Thymus (tissue), 11 donors: Measurements from ENCODE around the gene SCN9A. TPM values are rescaled to one million over a fixed set of nuclear protein-coding genes. Genes with fewer than 3 reads are reported as not detected.

ENCODE experiments used
- DNase-seq, 9 donors: peaks; one replicate each; pipeline ENCODE4 v3.0.0-alpha.2; 2013; ENCODE audit warnings: low spot score in 9 of 9, low read depth in 6 of 9, missing footprints in 1 of 9
- H3K27ac ChIP-seq, 2 donors: one replicate each; pipeline ENCODE4 v1.5.1; 2013; ENCODE audit warnings: control low read depth in 1 of 2, low read depth in 1 of 2, low read length in 1 of 2, mild to moderate bottlenecking in 1 of 2, moderate library complexity in 1 of 2
- H3K27me3 ChIP-seq, 2 donors: one replicate each; pipeline ENCODE4 v1.5.1; 2013; ENCODE audit warnings: low read length in 1 of 2; ENCODE audit not compliant: control insufficient read depth in 2 of 2, insufficient read depth in 1 of 2
- H3K36me3 ChIP-seq, 2 donors: one replicate each; pipeline ENCODE4 v1.5.1; 2013; ENCODE audit warnings: low read length in 1 of 2, mild to moderate bottlenecking in 1 of 2, moderate library complexity in 1 of 2; ENCODE audit not compliant: control insufficient read depth in 2 of 2, insufficient read depth in 2 of 2
- H3K4me1 ChIP-seq, 2 donors: one replicate each; pipeline ENCODE4 v1.5.1; 2013; ENCODE audit warnings: low read length in 2 of 2; ENCODE audit not compliant: control insufficient read depth in 2 of 2, insufficient read depth in 2 of 2
- H3K4me3 ChIP-seq, 2 donors: one replicate each; pipeline ENCODE4 v1.5.1; 2013; ENCODE audit warnings: low read length in 2 of 2, control low read depth in 1 of 2, mild to moderate bottlenecking in 1 of 2
- H3K9me3 ChIP-seq, 2 donors: one replicate each; pipeline ENCODE4 v1.5.1; 2013; ENCODE audit warnings: low read length in 1 of 2, mild to moderate bottlenecking in 1 of 2; ENCODE audit not compliant: control insufficient read depth in 2 of 2, insufficient read depth in 1 of 2
- WGBS: extraction: QIAGEN DNeasy Blood & Tissue Kit; methylation state at CpG from one replicate; pipeline ENCODE4 v1.1.7; 2013; 5-methylcytosine and 5-hydroxymethylcytosine counted together
- polyA plus RNA-seq: library from polyadenylated mRNA; stranded (reverse); fragments of 200-250 nt; gene quantifications from one replicate; pipeline ENCODE4 v1.2.3, GENCODE V29; 2013
- total RNA-seq: library from RNA; stranded (reverse); fragments of 120-200 nt; gene quantifications from one replicate; pipeline ENCODE4 v1.2.4, GENCODE V29; 2013
- donor health status: healthy.

Gene SCN9A
- total and polyA plus RNA-seq, 2 donors: 1.2 to 5.6 TPM

DNA sequence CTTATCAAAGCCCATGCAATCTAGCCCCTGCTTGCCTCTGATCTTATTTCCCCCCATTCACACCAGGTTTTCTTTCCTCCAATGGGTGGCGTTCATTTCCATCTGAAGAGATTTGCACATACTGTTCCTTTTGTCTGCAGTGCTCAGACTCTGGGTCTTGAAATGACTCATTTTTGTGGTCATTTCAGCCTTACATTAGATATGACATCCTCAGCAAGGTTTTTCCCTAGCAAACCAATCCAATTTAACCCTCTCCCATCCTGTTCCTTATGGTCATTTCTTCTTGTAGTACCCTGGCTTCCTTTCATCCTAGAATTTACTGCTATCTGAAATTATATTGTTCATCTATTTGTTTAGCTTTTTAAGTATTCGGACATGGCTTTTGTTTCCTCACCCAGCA lies 205.4 kb downstream of the SCN9A start:
- Histone ChIP-seq H3K27ac (no peak overlapping the region), H3K36me3 (no peaks in the 10 kb centered on the region), H3K4me3 (no peak overlapping the region), H3K4me1 (no peaks in the 10 kb centered on the region), H3K9me3 (no peaks in the 10 kb centered on the region), H3K27me3 (no peaks in the 10 kb centered on the region)
- DNase-seq: no peak
- WGBS: 98% methylated on average over 2 of the region's 2 CpGs

DNA sequence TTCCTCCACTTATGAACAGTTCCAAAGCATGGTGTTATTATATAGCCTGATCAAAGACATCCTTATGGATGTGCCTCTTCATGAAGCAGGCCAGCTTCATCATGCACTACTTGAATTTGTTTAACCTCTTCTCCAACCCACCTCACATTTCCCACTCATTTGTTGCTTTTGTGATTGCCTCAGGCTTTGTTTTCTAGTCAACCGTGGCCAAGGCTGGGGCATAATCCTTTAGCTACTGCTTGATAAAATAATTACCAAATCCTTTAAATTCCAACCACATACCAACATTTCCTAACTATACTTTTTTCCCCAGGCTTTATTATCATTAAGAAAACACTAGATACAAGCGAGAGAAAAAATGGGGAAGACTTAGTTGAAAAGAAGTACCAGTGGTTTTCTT lies 208.3 kb downstream of the SCN9A start:
- Histone ChIP-seq H3K36me3 (no peaks in the 10 kb centered on the region), H3K4me3 (no peak overlapping the region), H3K4me1 (no peaks in the 10 kb centered on the region), H3K27ac (no peak overlapping the region), H3K27me3 (no peaks in the 10 kb centered on the region), H3K9me3 (no peaks in the 10 kb centered on the region)
- WGBS: 46% methylated on average over 2 of the region's 2 CpGs
- DNase-seq: no peak

DNA sequence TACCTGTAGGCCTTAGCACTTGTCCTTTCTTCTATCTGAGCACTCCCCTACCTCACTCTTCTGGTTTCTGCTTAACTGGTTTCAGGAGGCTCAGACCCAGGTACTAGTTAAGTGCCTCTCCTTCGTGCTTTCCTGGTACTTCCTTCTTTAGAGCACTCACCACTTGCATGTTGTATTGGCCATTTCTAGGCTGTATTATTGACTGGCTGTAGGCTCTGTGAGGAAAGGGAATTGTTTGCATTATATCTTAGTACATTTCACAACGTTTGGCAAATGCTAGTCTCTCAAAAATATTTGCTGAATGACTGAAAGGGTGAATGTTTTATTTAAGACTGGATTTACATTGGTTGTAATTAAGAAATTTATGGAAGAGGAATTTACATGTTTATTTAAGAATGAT lies 212.0 kb downstream of the SCN9A start:
- Histone ChIP-seq H3K36me3 (no peaks in the 10 kb centered on the region), H3K9me3 (no peaks in the 10 kb centered on the region), H3K27me3 (no peaks in the 10 kb centered on the region), H3K4me3 (no peak overlapping the region), H3K27ac (no peak overlapping the region), H3K4me1 (no peaks in the 10 kb centered on the region)
- WGBS: 76% methylated on average over 2 of the region's 2 CpGs
- no peak for DNase-seq

DNA sequence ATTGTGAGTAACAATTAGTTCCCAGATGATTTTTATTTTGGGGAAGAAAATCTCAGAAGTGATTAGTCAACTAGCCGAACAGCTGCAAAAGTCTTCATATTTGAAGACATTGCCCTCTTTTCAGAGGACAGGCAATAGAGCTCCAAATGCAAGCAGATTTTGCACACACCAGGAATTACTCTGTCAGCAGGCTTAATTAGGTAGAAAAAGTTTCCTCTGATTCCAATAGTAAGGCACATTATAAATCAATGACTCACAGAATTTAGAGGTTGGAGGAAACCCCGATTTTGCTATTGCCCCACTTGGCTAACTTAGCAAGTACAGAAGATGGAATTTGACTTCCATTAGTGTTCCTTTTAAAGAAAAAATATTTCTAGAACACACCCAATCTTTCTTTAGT lies 217.2 kb downstream of the SCN9A start:
- no peaks in the 10 kb centered on the region for H3K4me1 ChIP-seq
- no peak for DNase-seq
- H3K4me3 ChIP-seq: no peak overlapping the region
- no peaks in the 10 kb centered on the region for H3K27me3 ChIP-seq
- no peaks in the 10 kb centered on the region for H3K9me3 ChIP-seq
- H3K27ac ChIP-seq: no peak overlapping the region
- H3K36me3 ChIP-seq: no peaks in the 10 kb centered on the region
- 95% methylated on average over 2 of the region's 2 CpGs for WGBS

DNA sequence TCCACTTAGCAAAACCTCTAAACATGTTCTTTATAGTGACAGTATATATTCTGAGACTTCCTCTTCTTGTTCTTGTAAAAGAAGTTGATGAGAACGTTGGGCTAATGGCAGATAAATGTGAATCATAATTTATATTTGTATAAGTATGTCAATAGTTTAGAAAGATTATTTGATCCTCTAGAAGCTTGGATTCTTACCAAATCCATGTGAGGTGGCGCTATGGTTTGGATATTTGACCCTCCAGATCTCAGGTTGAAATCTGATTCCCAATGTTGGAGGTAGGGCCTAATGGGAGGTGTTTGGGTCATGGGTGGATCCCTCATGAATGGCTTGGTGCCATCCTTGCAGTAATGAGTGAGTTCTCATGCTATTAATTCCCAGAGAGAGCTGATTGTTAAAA lies 218.2 kb downstream of the SCN9A start:
- Histone ChIP-seq H3K27ac (no peak overlapping the region), H3K27me3 (no peaks in the 10 kb centered on the region), H3K9me3 (no peaks in the 10 kb centered on the region), H3K4me1 (no peaks in the 10 kb centered on the region), H3K4me3 (no peak overlapping the region), H3K36me3 (no peaks in the 10 kb centered on the region)
- 68% methylated on average over 2 of the region's 2 CpGs for WGBS
- no peak for DNase-seq

DNA sequence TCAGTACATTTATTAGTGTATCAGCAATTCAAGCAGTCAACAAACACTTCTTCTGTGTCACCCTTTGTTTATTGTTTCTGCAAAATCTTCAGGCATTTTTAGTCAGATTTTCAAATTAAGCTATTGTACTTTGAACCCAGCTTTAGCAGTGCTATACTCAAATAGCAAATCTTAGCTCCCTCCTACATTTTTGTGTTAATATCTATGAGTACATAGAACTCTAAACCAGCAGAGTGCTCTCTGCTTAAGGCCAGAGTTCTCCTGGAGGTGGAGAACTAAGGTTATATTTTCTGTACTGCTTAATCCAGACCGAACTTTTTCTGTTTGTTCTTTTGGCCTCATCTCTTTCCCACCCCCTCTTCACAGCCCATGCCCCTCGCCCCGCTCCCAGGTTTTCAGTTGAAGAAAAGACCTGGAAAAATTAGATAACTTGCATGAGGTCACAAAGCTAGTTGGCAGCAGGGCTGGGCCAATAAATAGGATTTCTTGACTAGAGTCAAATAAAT lies 218.7 kb downstream of the SCN9A start:
- Histone ChIP-seq H3K27me3 (no peaks in the 10 kb centered on the region), H3K27ac (no peak overlapping the region), H3K36me3 (no peaks in the 10 kb centered on the region), H3K4me1 (no peaks in the 10 kb centered on the region), H3K9me3 (no peaks in the 10 kb centered on the region), H3K4me3 (no peak overlapping the region)
- 96% methylated on average over 3 of the region's 3 CpGs for WGBS
- DNase-seq: no peak

DNA sequence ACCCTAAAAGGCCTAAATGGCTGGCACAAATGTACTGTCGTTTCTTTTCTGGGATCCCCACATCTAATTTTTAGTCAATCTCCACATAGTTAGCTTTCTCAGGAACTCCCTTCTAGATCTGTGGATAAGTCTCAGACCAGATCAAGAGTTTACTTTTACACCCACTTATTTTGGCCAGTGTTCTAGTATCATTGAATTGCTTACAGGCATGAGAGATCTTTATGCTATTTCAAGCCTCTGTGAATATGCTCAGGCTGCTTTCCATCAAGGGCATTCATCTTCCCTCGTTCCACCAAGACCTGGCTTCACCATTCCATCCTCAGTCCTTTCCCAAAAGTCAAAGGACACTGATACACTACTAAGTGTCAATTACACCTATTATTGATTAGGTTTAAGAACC lies 220.2 kb downstream of the SCN9A start:
- no peaks in the 10 kb centered on the region for H3K27me3 ChIP-seq
- H3K4me3 ChIP-seq: no peak overlapping the region
- DNase-seq: no peak
- 89% methylated on average over 2 of the region's 2 CpGs for WGBS
- no peaks in the 10 kb centered on the region for H3K9me3 ChIP-seq
- no peaks in the 10 kb centered on the region for H3K4me1 ChIP-seq
- H3K36me3 ChIP-seq: no peaks in the 10 kb centered on the region
- no peak overlapping the region for H3K27ac ChIP-seq

DNA sequence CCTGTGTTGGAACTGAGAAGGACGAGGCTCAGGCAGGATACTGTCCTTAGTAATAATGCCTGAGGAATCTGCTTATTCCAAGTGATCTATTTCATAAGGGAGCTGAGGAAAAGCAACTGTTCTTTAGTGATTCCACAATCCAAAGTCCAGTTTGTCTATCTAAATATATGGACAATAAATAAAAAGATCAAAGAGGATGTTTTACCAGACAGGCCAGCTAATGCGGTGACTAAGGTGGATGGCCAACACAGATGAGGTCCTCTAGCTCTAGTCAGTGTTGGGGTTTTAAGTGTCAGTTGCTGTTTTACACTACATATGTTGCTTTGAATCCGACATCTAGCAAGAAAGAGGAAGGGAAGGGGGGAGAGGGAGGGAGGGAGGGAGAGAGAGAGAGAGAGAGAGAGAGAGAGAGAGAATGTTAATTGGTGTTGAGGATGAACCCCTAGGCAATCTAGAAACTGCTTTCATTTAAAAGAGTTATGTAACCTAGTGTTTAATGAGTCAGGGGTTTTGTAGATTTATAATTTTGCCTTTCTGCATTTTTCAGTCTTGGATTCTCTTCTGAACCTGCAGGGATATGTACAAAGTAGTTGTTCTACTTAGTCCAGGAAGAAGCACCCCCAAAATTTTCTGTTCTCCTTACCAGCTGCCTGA lies 220.9 kb downstream of the SCN9A start:
- no peaks in the 10 kb centered on the region for H3K27me3 ChIP-seq
- no peak overlapping the region for H3K4me3 ChIP-seq
- H3K36me3 ChIP-seq: no peaks in the 10 kb centered on the region
- DNase-seq: no peak
- no peaks in the 10 kb centered on the region for H3K4me1 ChIP-seq
- no peak overlapping the region for H3K27ac ChIP-seq
- H3K9me3 ChIP-seq: no peaks in the 10 kb centered on the region
- 61% methylated on average over 3 of the region's 3 CpGs for WGBS

DNA sequence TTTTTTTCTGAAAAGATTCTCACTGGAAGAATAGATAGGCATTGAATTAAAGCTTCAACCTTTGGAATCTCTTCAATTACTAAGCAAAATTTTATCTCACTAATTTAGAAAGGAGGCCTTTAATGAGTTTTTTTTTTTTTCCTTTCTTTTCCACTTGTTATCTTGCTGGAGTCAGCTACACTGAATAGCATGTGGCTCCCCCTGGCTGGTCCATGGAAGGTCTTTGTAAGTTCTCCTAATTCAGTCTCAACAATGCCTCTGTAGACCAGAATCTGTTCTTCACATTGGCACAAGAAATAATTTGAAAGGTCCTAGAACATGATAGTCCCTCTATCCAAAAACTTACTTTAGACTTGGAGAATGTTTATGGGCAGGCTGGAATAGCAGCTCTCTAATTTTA lies 223.7 kb downstream of the SCN9A start:
- Histone ChIP-seq H3K9me3 (no peaks in the 10 kb centered on the region), H3K27ac (no peak overlapping the region), H3K27me3 (no peaks in the 10 kb centered on the region), H3K4me1 (no peaks in the 10 kb centered on the region), H3K36me3 (no peaks in the 10 kb centered on the region), H3K4me3 (no peak overlapping the region)
- no peak for DNase-seq
